ENCODE results near the gene CPM. TPM values are rescaled to one million over a fixed set of nuclear protein-coding genes. Genes with fewer than 3 reads are reported as not detected.

CPM gene
- polyA plus RNA-seq, 1 donor (not counting 4 experiments of a cell fraction or from before 2014, with no cell fraction given), result 2.5 TPM

DNA sequence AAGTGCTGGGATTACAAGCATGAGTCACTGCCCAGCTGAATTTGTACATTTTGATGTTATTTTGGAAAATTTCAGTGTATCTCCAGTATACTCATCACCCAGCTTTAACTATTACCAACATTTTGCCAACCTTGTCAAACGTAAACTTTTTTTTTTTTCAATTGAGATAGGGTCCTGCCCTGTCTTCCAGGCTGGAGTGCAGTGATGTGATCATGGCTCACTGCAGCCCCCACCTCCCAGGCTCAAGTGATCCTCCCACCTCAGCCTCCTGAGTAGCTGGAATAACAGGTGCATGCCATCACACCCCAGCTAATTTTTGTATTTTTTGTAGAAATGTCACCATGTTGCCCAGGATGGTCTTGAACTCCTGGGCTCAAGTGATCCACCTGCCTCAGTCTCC is 95.8 kb downstream of the CPM start:
- Histone ChIP-seq H3K4me1 (ENCODE audit: control insufficient read depth, extremely low read depth, insufficient read depth, low read length) (no peaks in the 10 kb centered on the region), H3K9ac (ENCODE audit: control insufficient read depth, extremely low read depth, insufficient read depth, low read length) (no peak overlapping the region), H3K9me1 (ENCODE audit: control insufficient read depth, extremely low read depth, insufficient read depth, low read length) (no peaks in the 10 kb centered on the region), H3K9me3 (ENCODE audit: control insufficient read depth, low read depth, low read length) (no peaks in the 10 kb centered on the region), H3K27ac (ENCODE audit: control insufficient read depth, insufficient read depth, low read length) (no peak overlapping the region), H4K20me1 (ENCODE audit: control insufficient read depth, extremely low read depth, insufficient read depth, low read length) (no peaks in the 10 kb centered on the region), H2AFZ (ENCODE audit: control insufficient read depth, low read length) (no peak overlapping the region), H3K27me3 (ENCODE audit: control insufficient read depth, extremely low read depth, insufficient read depth, low read length) (no peaks in the 10 kb centered on the region), H3K36me3 (ENCODE audit: control insufficient read depth in 2 of 2, extremely low read depth in 1 of 2, insufficient read depth in 2 of 2, low read length in 2 of 2) (peaks cover 22 to 35% of the 10 kb centered on the region in 2 experiments), H3K79me2 (ENCODE audit: control insufficient read depth, insufficient read depth, low read length) (peaks cover 2% of the 10 kb centered on the region), H3K4me2 (ENCODE audit: control insufficient read depth, extremely low read depth, insufficient read depth, low read depth, low read length) (no peak overlapping the region), H3K4me3 (ENCODE audit: control insufficient read depth in 2 of 3, extremely low read depth in 1 of 3, insufficient read depth in 2 of 3, low read depth in 1 of 3, low read length in 3 of 3) (no peak overlapping the region)
- DNase-seq (ENCODE audit: low read depth, low spot score), result no peak
- no peak for FAIRE-seq
- TF ChIP-seq, protein P1, sequence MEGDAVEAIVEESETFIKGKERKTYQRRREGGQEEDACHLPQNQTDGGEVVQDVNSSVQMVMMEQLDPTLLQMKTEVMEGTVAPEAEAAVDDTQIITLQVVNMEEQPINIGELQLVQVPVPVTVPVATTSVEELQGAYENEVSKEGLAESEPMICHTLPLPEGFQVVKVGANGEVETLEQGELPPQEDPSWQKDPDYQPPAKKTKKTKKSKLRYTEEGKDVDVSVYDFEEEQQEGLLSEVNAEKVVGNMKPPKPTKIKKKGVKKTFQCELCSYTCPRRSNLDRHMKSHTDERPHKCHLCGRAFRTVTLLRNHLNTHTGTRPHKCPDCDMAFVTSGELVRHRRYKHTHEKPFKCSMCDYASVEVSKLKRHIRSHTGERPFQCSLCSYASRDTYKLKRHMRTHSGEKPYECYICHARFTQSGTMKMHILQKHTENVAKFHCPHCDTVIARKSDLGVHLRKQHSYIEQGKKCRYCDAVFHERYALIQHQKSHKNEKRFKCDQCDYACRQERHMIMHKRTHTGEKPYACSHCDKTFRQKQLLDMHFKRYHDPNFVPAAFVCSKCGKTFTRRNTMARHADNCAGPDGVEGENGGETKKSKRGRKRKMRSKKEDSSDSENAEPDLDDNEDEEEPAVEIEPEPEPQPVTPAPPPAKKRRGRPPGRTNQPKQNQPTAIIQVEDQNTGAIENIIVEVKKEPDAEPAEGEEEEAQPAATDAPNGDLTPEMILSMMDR (optimal IDR thresholded peaks at IDR 0.05 in 1 of 3, IDR thresholded peaks at IDR 0.05 in 1 of 3, conservative IDR thresholded peaks at IDR 0.05 in 1 of 3; ENCODE audit: extremely low read depth in 1 of 3, insufficient read depth in 2 of 3, low read length in 3 of 3), result no peak
- TF ChIP-seq EZH2 (IDR thresholded peaks at IDR 0.05; ENCODE audit: low read length), result no peak
- dilution Hi-C loops (cut with MboI; ENCODE audit: extremely low pct_ligation_motif_present, low sequenced_read_pairs), result no loop called here

DNA sequence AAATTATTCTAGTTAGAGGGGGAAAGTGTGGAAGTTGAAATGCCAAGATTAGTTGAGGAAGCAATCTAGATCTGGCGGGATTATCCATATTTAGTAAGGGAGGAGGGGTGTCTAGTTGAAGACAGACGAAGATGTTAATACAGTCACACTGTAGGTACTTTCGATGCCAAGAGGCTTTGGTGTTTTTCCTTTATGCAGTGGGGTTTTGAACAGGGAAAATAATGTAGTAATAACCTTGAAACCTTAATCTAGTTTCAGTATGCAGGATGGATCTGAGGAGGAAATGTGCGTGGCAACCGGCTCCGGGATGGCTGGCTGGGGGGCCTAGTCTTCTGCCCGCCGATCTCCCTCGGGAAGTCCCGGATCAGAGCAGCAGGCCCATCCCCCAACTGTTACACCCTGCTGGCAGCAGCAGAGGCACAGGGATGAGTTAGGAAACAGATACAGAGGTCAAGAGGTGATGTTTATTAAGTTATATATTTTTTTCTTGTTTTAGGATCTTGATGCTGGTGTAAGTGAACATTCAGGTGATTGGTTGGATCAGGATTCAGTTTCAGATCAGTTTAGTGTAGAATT is 97.5 kb downstream of the CPM start:
- Histone ChIP-seq H3K9me3 (ENCODE audit: control insufficient read depth, low read depth, low read length) (no peaks in the 10 kb centered on the region), H3K4me1 (ENCODE audit: control insufficient read depth, extremely low read depth, insufficient read depth, low read length) (no peaks in the 10 kb centered on the region), H4K20me1 (ENCODE audit: control insufficient read depth, extremely low read depth, insufficient read depth, low read length) (no peaks in the 10 kb centered on the region), H3K4me3 (ENCODE audit: control insufficient read depth in 2 of 3, extremely low read depth in 1 of 3, insufficient read depth in 2 of 3, low read depth in 1 of 3, low read length in 3 of 3) (no peak overlapping the region), H3K4me2 (ENCODE audit: control insufficient read depth, extremely low read depth, insufficient read depth, low read depth, low read length) (no peak overlapping the region), H3K27ac (ENCODE audit: control insufficient read depth, insufficient read depth, low read length) (no peak overlapping the region), H2AFZ (ENCODE audit: control insufficient read depth, low read length) (no peak overlapping the region), H3K9ac (ENCODE audit: control insufficient read depth, extremely low read depth, insufficient read depth, low read length) (no peak overlapping the region), H3K9me1 (ENCODE audit: control insufficient read depth, extremely low read depth, insufficient read depth, low read length) (no peaks in the 10 kb centered on the region), H3K79me2 (ENCODE audit: control insufficient read depth, insufficient read depth, low read length) (peaks cover 9% of the 10 kb centered on the region), H3K36me3 (ENCODE audit: control insufficient read depth in 2 of 2, extremely low read depth in 1 of 2, insufficient read depth in 2 of 2, low read length in 2 of 2) (peaks cover 20 to 35% of the 10 kb centered on the region in 2 experiments), H3K27me3 (ENCODE audit: control insufficient read depth, extremely low read depth, insufficient read depth, low read length) (no peaks in the 10 kb centered on the region)
- TF ChIP-seq, protein P1 (optimal IDR thresholded peaks at IDR 0.05 in 1 of 3, IDR thresholded peaks at IDR 0.05 in 1 of 3, conservative IDR thresholded peaks at IDR 0.05 in 1 of 3; ENCODE audit: extremely low read depth in 1 of 3, insufficient read depth in 2 of 3, low read length in 3 of 3), result no peak
- no peak for TF ChIP-seq EZH2 (IDR thresholded peaks at IDR 0.05; ENCODE audit: low read length)
- DNase-seq (ENCODE audit: low read depth, low spot score) (no peak), FAIRE-seq (no peak)
- dilution Hi-C loops (cut with MboI; ENCODE audit: extremely low pct_ligation_motif_present, low sequenced_read_pairs), result no loop called here

All from keratinocyte (primary cell).